ENCODE measurements around the gene FREY1.

Gene FREY1

GRCh38 chr11:45884596-45885185 is 22.4 kb downstream of the FREY1 start:
- peaks cover 0 to 12% (median 7%) of the 10 kb centered on the region in 4 donors for H3K4me1 ChIP-seq
- no peak for DNase-seq
- peaks cover 18 to 32% (median 32%) of the 10 kb centered on the region in 3 donors for H3K36me3 ChIP-seq
- intact Hi-C loops (cut with DNase I; ENCODE audit: low total_unique reads): no loop called here
- H3K4me3 ChIP-seq: no peak overlapping the region
- no peak for TF ChIP-seq CTCF (IDR thresholded peaks at IDR 0.05)
- no peak overlapping the region for H3K27ac ChIP-seq
- H3K27me3 ChIP-seq: no peaks in the 10 kb centered on the region
- H3K9me3 ChIP-seq: no peaks in the 10 kb centered on the region

- intact Hi-C loops (cut with DNase I; ENCODE audit: low total_unique reads): no loop called here
- no peaks in the 10 kb centered on the region for H3K27me3 ChIP-seq
- H3K27ac ChIP-seq: no peak overlapping the region
- peaks cover 0 to 12% (median 7%) of the 10 kb centered on the region in 4 donors for H3K4me1 ChIP-seq
- peaks cover 30 to 57% (median 50%) of the 10 kb centered on the region in 3 donors for H3K36me3 ChIP-seq
- H3K4me3 ChIP-seq: no peak overlapping the region
- no peak for TF ChIP-seq CTCF (IDR thresholded peaks at IDR 0.05)
- H3K9me3 ChIP-seq: no peaks in the 10 kb centered on the region
- DNase-seq: no peak
Observed at GRCh38 chr11:45881708-45882368, 25.2 kb downstream of the FREY1 start.

DNA sequence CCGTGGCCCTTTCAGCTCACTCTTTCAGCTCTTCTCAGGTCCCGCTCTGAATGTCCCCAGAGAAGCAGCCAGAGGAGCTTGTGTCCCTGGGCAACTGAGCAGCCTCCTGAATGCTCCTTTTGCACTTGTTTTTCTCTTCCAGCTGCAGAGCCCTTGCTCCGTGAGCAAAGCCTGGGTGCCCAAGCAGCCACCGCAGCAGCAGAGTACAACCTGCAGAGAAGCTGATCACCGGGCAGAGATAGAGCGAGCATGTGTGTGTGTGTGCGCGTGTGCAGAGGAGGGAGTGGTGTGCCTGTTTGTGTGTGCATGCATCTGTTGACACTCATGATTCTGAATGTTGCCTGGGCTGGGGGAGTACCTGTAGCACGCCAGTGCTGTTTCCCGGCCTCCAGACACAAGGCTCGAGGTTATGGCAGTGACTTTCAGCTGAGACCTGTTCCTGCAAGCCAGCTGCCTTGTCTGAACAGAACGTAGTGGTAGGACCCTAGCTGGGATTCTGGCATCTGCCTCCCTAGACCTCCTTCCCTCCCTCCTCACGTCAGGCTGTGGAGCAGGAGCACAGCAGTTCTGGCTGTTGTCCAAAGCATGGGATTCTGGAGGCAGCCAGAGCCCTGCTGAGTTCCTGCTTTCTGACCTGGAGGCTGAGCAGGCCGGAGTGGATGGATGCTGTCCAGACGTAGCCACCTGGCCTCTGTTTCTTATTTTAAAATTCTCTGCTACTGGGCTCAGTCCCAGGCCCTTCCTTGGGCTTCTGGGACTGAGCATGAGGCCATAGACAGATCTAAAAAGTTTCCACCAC is 26.1 kb downstream of the FREY1 start:
- no peak overlapping the region for H3K4me3 ChIP-seq
- H3K36me3 ChIP-seq: peaks cover 30 to 66% (median 59%) of the 10 kb centered on the region in 3 donors

DNA sequence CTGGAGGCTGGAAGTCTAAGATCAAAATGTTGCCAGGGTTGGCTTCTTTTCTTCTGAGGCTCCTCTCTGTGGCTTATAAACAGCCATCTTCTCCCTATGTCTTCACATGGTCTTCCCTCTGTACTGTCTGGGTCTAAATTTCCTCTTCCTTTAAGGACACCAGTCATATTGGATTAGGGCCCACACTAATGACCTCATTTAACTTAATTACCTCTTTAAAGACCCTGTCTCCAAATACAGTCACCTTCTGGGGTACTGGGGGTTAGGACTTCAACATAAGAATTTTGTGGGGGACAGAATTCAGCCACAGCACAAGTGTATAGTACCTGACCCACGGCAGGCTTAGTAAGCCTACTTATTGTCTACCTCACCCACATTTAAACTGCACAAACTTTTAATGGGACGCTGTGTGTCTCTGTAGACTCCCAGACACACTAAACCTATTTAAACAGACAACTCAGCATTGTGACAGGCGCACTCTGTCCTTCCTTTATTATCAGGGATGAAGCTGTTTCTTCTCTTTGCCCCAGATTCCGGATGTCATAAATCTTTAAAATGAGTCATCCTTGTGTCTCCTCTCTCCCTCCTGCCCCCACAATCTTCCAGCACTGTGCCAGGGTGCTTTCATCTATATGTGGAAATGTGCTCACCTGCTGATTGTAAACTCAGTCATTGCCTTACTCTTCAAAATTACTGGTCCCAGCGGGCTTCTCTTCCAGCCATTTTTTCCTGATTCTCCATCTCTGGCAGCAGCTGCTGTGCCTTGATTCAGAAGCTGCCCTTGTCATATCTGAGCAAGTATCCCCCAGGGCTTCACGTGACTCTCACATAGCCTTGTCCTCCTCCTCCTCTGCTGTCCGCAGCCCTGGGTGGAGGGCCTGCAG is 27.0 kb downstream of the FREY1 start:
- H3K27ac ChIP-seq: no peak overlapping the region
- no peak overlapping the region for H3K4me3 ChIP-seq
- H3K27me3 ChIP-seq: no peaks in the 10 kb centered on the region
- DNase-seq: no peak
- H3K4me1 ChIP-seq: peaks cover 0 to 3% (median 1%) of the 10 kb centered on the region in 4 donors
- no peaks in the 10 kb centered on the region for H3K9me3 ChIP-seq
- intact Hi-C loops (cut with DNase I; ENCODE audit: low total_unique reads): no loop called here
- peaks cover 38 to 75% (median 68%) of the 10 kb centered on the region in 3 donors for H3K36me3 ChIP-seq
- TF ChIP-seq CTCF (IDR thresholded peaks at IDR 0.05): no peak

More for the DNA sequence above, 26.1 kb downstream of the FREY1 start:
- H3K4me1 ChIP-seq: peaks cover 0 to 10% (median 6%) of the 10 kb centered on the region in 4 donors
- no peaks in the 10 kb centered on the region for H3K27me3 ChIP-seq
- intact Hi-C loops (cut with DNase I; ENCODE audit: low total_unique reads): no loop called here
- no peaks in the 10 kb centered on the region for H3K9me3 ChIP-seq
- no peak for TF ChIP-seq CTCF (IDR thresholded peaks at IDR 0.05)
- DNase-seq: no peak
- no peak overlapping the region for H3K27ac ChIP-seq

- H3K4me1 ChIP-seq: no peaks in the 10 kb centered on the region
- no peak overlapping the region for H3K27ac ChIP-seq
- H3K4me3 ChIP-seq: no peak overlapping the region
- H3K27me3 ChIP-seq: no peaks in the 10 kb centered on the region
- peaks cover 58 to 97% (median 87%) of the 10 kb centered on the region in 3 donors for H3K36me3 ChIP-seq
- intact Hi-C loops (cut with DNase I; ENCODE audit: low total_unique reads): no loop called here
- TF ChIP-seq CTCF (IDR thresholded peaks at IDR 0.05): no peak
- H3K9me3 ChIP-seq: no peaks in the 10 kb centered on the region
- DNase-seq: no peak
Observed at GRCh38 chr11:45877845-45878244, 29.2 kb downstream of the FREY1 start.
